MCF 10A (cell line): ENCODE data around the gene FURIN. TPM values are rescaled to one million over a fixed set of nuclear protein-coding genes. Genes with fewer than 3 reads are reported as not detected.
"Not testable (repeated sequence)": the region's sequence is repeated elsewhere in the genome, so short reads cannot be mapped to it uniquely, and the experiment has no call there.

ENCODE experiments used
- BruUV-seq: library from RNA; stranded (reverse); fragments of 400-500 nt; replicated peaks from 2 replicates; lab custom pipeline; 2021; lab: Mats Ljungman, UMichigan
- CTCF ChIA-PET: fragments of 300-600 bp; sonication (Branson Sonifier 250); formaldehyde crosslinking; extraction: SDS; loops from one replicate; lab custom pipeline; 2021; ENCODE audit warnings: antibody characterized with exemption, inconsistent platforms; lab: Yijun Ruan, JAX
- POLR2A ChIA-PET: fragments of 300-600, 350-650 bp; sonication (Branson Sonifier 250); formaldehyde crosslinking; extraction: SDS; loops from one replicate; lab custom pipeline; 2020; ENCODE audit warnings: antibody characterized with exemption, inconsistent platforms; lab: Yijun Ruan, JAX
- DNase-seq: peaks from one replicate; pipeline ENCODE4 v3.0.0-alpha.2; 2018; ENCODE audit not compliant: unreplicated experiment
- H3K27ac Mint-ChIP-seq: one replicate; pipeline ENCODE4 v1.8.0; 2022; ENCODE audit warnings: mild to moderate bottlenecking, low read depth, mixed read lengths; ENCODE audit not compliant: unreplicated experiment
- H3K27me3 Mint-ChIP-seq: one replicate; pipeline ENCODE4 v1.8.0; 2022; ENCODE audit warnings: mixed read lengths; ENCODE audit not compliant: insufficient read depth, unreplicated experiment
- H3K36me3 Mint-ChIP-seq: one replicate; pipeline ENCODE4 v1.8.0; 2022; ENCODE audit warnings: mild to moderate bottlenecking, moderate library complexity, mixed read lengths; ENCODE audit not compliant: insufficient read depth, unreplicated experiment
- H3K4me1 Mint-ChIP-seq: one replicate; pipeline ENCODE4 v1.8.0; 2022; ENCODE audit warnings: mixed read lengths; ENCODE audit not compliant: insufficient read depth, unreplicated experiment
- H3K4me3 Mint-ChIP-seq: one replicate; pipeline ENCODE4 v1.8.0; 2022; ENCODE audit warnings: mild to moderate bottlenecking, moderate library complexity, mixed read lengths; ENCODE audit not compliant: unreplicated experiment
- H3K9me3 Mint-ChIP-seq: one replicate; pipeline ENCODE4 v1.8.0; 2022; ENCODE audit warnings: mixed read lengths; ENCODE audit not compliant: unreplicated experiment
- CTCF ChIP-seq: fragments of 200-600 bp; IDR thresholded peaks from one replicate; pipeline ENCODE4 v1.8.0; 2022; ENCODE audit warnings: antibody characterized with exemption, mild to moderate bottlenecking; ENCODE audit not compliant: unreplicated experiment
- intact Hi-C: fragments of 100-400 bp; cut with micrococcal nuclease; formaldehyde crosslinking; loops from 2 replicates; pipeline ENCODE4 v1.14.1; 2022
- total RNA-seq: library from RNA; stranded (reverse); gene quantifications from 2 replicates; pipeline ENCODE4 v1.2.3, GENCODE V29; 2022

Gene FURIN
- total RNA-seq, 1 experiment from 2014 or later = 48.8 TPM

GRCh38 chr15:90844696-90845095, 23.7 kb upstream of the FURIN start:
- BruUV-seq = no TSS peak
- H3K4me1 Mint-ChIP-seq = no peaks in the 10 kb centered on the region
- H3K27ac Mint-ChIP-seq = no peak overlapping the region
- intact Hi-C loops = no loop called here
- CTCF ChIA-PET = interaction anchor here (0.7 to 1.3 kb wide), 2 partner anchors 42 to 1069 kb away, joined by 3 to 5 read pairs; no protein-coding TSS in a partner anchor
- no peaks in the 10 kb centered on the region for H3K9me3 Mint-ChIP-seq
- POLR2A ChIA-PET = interaction anchor here (0.6 to 1.2 kb wide), 3 partner anchors 19 to 191 kb away, joined by 3 read pairs; no protein-coding TSS in a partner anchor
- H3K36me3 Mint-ChIP-seq = no peaks in the 10 kb centered on the region
- no peaks in the 10 kb centered on the region for H3K27me3 Mint-ChIP-seq
- DNase-seq = no peak
- H3K4me3 Mint-ChIP-seq = no peak overlapping the region
- TF ChIP-seq CTCF = no peak

DNA sequence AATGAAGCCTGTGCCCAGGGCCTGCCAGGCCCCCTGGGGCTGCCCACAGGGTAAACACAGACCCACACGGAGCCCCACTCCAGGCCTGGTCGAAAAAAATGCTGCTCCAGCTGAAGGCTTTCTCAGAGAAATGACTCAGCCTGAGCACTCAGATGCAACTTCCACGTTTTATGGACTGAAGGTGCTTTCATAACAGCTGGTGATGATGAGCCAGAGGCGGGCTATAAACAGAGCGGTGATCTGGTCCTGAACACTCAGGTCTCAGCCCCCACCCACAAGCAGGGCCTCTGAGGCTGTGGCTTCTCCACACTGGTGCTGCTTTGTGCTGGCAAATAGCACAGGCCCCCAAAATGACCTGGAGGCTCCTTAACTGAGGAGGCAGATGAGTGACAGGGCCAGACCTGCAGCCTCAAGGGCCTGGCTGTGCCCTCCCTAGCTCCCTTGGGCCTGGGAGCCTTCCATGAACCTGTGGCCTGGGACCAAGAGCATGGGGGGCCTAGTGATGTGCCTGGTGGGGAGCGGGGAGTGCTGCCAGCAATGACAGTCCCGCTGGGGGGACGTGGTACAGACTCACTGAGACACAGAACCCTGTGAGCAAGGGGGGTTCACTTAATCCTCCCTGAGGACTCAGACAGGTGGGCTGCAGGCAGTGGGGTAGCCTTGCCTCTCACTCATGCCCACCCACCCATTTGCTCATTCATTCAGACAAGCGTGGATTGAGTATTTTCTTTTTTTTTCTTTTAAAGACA, 23.0 kb upstream of the FURIN start:
- no peak overlapping the region for H3K4me3 Mint-ChIP-seq
- BruUV-seq = no TSS peak
- DNase-seq = peak; percentile 70
- H3K36me3 Mint-ChIP-seq = no peaks in the 10 kb centered on the region
- H3K27ac Mint-ChIP-seq = no peak overlapping the region
- H3K4me1 Mint-ChIP-seq = no peaks in the 10 kb centered on the region
- no peaks in the 10 kb centered on the region for H3K27me3 Mint-ChIP-seq
- intact Hi-C loops = no loop called here
- POLR2A ChIA-PET = interaction anchor here (0.6 to 1.2 kb wide), 3 partner anchors 18 to 847 kb away, joined by 3 read pairs; no protein-coding TSS in a partner anchor
- CTCF ChIA-PET = interaction anchor here (0.6 to 1.3 kb wide), 4 partner anchors 41 to 1068 kb away, joined by 3 to 5 read pairs (median 3); no protein-coding TSS in a partner anchor
- H3K9me3 Mint-ChIP-seq = no peaks in the 10 kb centered on the region
- TF ChIP-seq CTCF = no peak

DNA sequence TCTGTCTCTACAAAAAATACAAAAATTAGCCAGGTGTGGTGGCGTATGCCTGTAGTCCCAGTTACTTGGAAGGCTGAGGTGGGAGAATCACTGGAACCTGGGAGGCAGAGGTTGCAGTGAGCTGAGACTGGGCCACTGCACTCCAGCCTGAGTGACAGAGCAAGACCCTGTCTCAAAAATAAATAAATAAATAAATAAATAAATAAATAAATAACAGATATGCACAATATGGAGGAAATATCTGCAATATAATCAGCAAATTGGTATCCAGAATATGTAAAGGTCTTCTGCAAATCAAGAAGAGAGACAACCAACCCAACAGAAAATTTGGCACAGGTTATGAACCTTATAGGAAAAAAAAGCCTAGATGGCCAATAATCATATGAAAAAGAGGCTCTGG, 19.0 kb upstream of the FURIN start:
- H3K4me3 Mint-ChIP-seq, H3K9me3 Mint-ChIP-seq, BruUV-seq, H3K27me3 Mint-ChIP-seq, H3K27ac Mint-ChIP-seq, H3K4me1 Mint-ChIP-seq, intact Hi-C loops, DNase-seq, H3K36me3 Mint-ChIP-seq: not testable (repeated sequence)
- ChIA-PET POLR2A (interaction anchor here (0.8 kb wide), 1 partner anchor 38 kb away, joined by 4 read pairs; no protein-coding TSS in a partner anchor), CTCF (interaction anchor here (0.6 kb wide), 1 partner anchor 15 kb away, joined by 3 read pairs; no protein-coding TSS in a partner anchor)

GRCh38 chr15:90851114-90851513, 17.3 kb upstream of the FURIN start:
- H3K4me3 Mint-ChIP-seq = no peak overlapping the region
- no peak for TF ChIP-seq CTCF
- intact Hi-C loops = no loop called here
- no TSS peak for BruUV-seq
- no peaks in the 10 kb centered on the region for H3K36me3 Mint-ChIP-seq
- POLR2A ChIA-PET = no interaction called here
- no peaks in the 10 kb centered on the region for H3K27me3 Mint-ChIP-seq
- DNase-seq = no peak
- CTCF ChIA-PET = no interaction called here
- H3K27ac Mint-ChIP-seq = no peak overlapping the region
- H3K4me1 Mint-ChIP-seq = peaks cover 6% of the 10 kb centered on the region
- H3K9me3 Mint-ChIP-seq = no peaks in the 10 kb centered on the region
